ENCODE data around the gene LYZL2.
"Not testable (repeated sequence)": the region's sequence is repeated elsewhere in the genome, so short reads cannot be mapped to it uniquely, and the experiment has no call there.

DNA sequence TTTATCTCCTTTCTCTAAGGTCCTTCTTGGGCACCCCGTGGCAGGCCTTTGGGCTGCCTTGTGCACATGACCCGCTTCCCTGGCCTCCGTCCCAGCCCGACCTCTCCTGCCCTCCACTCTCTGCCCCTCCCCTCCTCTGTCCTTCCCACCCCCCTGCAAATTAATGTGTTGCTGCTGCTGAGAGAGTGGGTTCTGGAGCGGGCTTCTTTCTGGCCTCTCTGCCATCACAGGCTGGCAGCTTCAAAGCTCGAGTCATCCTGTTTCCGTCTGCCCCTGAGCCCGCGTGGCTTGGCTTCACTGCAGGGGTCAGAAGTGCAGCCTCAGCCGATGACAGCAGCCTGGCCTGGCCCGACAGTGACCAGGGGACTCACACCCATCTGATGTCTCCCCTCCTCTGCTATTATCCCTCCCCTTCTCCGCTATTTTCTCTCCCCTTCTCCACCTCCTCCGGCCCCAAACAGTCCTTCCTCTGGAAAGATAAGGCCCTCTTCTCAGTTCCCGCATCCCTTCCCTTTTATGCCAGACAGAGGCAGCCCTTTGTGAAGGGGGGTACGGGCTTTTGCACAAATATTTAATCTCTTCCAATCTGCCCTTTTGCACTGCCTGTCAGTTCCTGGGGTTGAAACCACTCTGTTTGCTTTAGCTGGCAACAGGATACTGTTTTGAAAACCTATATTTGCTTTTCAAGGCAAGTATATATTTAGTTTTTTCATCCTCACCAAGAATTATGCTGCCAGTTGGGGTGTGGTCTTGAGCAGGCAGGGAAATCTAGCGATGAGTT is 24.0 kb downstream of the LYZL2 start:
- not testable (repeated sequence) for TF ChIP-seq POLR2A, TAF1, POLR2AphosphoS5, POU2F2, SPI1 (IDR thresholded peaks at IDR 0.05; ENCODE audit: low read depth, low read length)

Measured in GM12891 (cell line).